SJSA1 (cell line): ENCODE results near the gene STK10. TPM values are rescaled to one million over a fixed set of nuclear protein-coding genes. Genes with fewer than 3 reads are reported as not detected.
A peak's percentile ranks its signal among the peaks of the same experiment; 100 is the strongest.
"Not testable (repeated sequence)": the region's sequence is repeated elsewhere in the genome, so short reads cannot be mapped to it uniquely, and the experiment has no call there.

ENCODE experiments used
- DNase-seq, 2 experiments: peaks; one replicate each; pipeline ENCODE4 v3.0.0-alpha.2; 2015 to 2020; ENCODE audit warnings: low spot score in 2 of 2, low read depth in 1 of 2
- H3K27ac ChIP-seq: fragments of 250-450 bp; sonication (Bioruptor Pico); 2 replicates; pipeline ENCODE4 v1.5.1; 2020; ENCODE audit warnings: mild to moderate bottlenecking, moderate library complexity
- H3K27me3 ChIP-seq: fragments of 250-450 bp; sonication (Bioruptor Pico); replicated peaks from 2 replicates; pipeline ENCODE4 v1.5.1; 2020; ENCODE audit warnings: mild to moderate bottlenecking, moderate library complexity
- H3K36me3 ChIP-seq: fragments of 250-450 bp; sonication (Bioruptor Pico); 2 replicates; pipeline ENCODE4 v1.5.1; 2020; ENCODE audit warnings: mild to moderate bottlenecking
- H3K4me1 ChIP-seq: fragments of 250-450 bp; sonication (Bioruptor Pico); replicated peaks from 2 replicates; pipeline ENCODE4 v1.6.1; 2021; ENCODE audit warnings: mild to moderate bottlenecking
- H3K4me3 ChIP-seq: fragments of 250-450 bp; sonication (Bioruptor Pico); 2 replicates; pipeline ENCODE4 v1.5.1; 2020; ENCODE audit warnings: mild to moderate bottlenecking
- H3K9me3 ChIP-seq: fragments of 250-450 bp; sonication (Bioruptor Pico); replicated peaks from 2 replicates; pipeline ENCODE4 v1.5.1; 2020; ENCODE audit warnings: mild to moderate bottlenecking
- total RNA-seq: library from RNA; depleted of rRNA; stranded (reverse); fragments of >200 nt; shearing (Covaris generic); gene quantifications from 2 replicates; pipeline ENCODE4 v1.2.3, GENCODE V29; 2014

Gene STK10
- total RNA-seq, 1 experiment from 2014 or later, result 45.9 TPM

DNA sequence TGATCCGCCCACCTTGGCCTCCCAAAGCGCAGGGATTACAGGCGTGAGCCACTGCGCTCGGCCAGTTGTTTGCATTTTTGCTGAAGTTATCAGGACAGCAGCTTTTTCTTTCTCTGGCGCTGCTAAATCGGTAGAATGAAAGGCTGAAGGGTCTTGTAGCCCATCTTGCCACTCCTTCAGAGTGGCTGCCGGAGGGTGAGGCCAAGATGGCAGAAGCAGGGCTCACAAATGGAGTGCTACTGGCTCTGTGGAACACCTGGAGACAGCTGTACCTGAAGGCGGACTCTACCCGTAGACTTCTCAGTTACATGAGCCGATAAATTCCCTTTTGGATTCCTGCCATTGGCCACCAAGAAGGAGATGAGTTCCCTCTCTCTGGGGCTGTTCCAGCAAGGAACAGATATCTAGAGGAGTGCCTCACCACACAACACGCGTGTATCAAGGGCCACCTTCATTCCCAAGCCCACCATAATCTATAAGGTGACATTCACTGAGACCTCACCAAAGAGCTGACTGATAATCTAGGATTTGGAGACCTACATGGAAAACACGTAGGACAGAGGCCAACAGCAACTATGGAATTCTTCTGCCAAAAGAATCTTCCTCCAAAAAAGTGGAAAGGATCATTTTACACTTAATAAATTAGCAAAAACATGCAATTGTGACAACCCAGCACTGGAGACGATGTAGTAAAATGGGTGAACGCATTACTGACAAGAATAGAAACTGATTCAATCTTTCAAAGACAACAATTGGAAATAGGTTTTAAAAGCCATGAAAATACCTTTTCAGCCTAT is 21.8 kb downstream of the STK10 start:
- Histone ChIP-seq H3K9me3 (no peaks in the 10 kb centered on the region), H3K27ac (no peak overlapping the region), H3K36me3 (peaks cover 35% of the 10 kb centered on the region), H3K4me3 (no peak overlapping the region), H3K27me3 (no peaks in the 10 kb centered on the region), H3K4me1 (peaks cover 5% of the 10 kb centered on the region; the same call in 1 of the 2 replicates)
- DNase-seq, result no peak

GRCh38 chr5:172165465-172165864 is 22.6 kb downstream of the STK10 start:
- H3K9me3 ChIP-seq, result no peaks in the 10 kb centered on the region
- peaks cover 31% of the 10 kb centered on the region for H3K36me3 ChIP-seq
- peaks cover 5% of the 10 kb centered on the region; the same call in 1 of the 2 replicates for H3K4me1 ChIP-seq
- H3K27me3 ChIP-seq, result no peaks in the 10 kb centered on the region
- DNase-seq, result no peak
- H3K4me3 ChIP-seq, result no peak overlapping the region
- H3K27ac ChIP-seq, result no peak overlapping the region

- DNase-seq, result no peak
- no peaks in the 10 kb centered on the region for H3K9me3 ChIP-seq
- H3K36me3 ChIP-seq, result peaks cover 28% of the 10 kb centered on the region
- H3K4me1 ChIP-seq, result peaks cover 5% of the 10 kb centered on the region; the same call in 1 of the 2 replicates
- no peak overlapping the region for H3K27ac ChIP-seq
- H3K27me3 ChIP-seq, result no peaks in the 10 kb centered on the region
- H3K4me3 ChIP-seq, result no peak overlapping the region
Observed at GRCh38 chr5:172164769-172165212, 23.2 kb downstream of the STK10 start.

DNA sequence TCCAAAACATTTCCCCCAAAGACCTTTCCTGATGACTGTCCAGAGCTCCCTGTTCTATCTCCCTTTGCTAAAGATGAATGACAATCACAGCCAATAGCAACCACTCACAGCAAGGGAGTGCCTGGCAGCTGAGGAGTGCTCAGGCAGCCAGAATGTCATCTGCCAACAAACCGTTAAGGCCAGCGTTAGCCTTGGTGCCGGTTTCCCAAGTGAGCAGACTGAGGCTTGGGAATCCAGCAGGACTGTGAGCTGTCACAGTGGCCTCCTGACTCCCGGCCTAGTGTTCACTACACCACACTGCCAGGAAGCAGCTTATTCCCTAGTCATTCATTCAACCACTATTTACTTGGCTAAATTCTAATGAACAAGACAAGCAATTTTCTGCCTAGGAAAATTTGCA is 24.7 kb downstream of the STK10 start:
- Histone ChIP-seq H3K4me1 (peaks cover 7% of the 10 kb centered on the region; the same call in 1 of the 2 replicates), H3K36me3 (peaks cover 27% of the 10 kb centered on the region), H3K27me3 (no peaks in the 10 kb centered on the region), H3K4me3 (no peak overlapping the region), H3K9me3 (no peaks in the 10 kb centered on the region), H3K27ac (no peak overlapping the region)
- DNase-seq, result no peak

- DNase-seq, result no peak
- no peaks in the 10 kb centered on the region for H3K9me3 ChIP-seq
- no peak overlapping the region for H3K4me3 ChIP-seq
- H3K27ac ChIP-seq, result no peak overlapping the region
- H3K4me1 ChIP-seq, result peaks cover 7% of the 10 kb centered on the region; the same call in 1 of the 2 replicates
- H3K36me3 ChIP-seq, result peaks cover 25% of the 10 kb centered on the region
- no peaks in the 10 kb centered on the region for H3K27me3 ChIP-seq
Observed at GRCh38 chr5:172162987-172163343, 25.1 kb downstream of the STK10 start.

GRCh38 chr5:172162323-172162986 is 25.6 kb downstream of the STK10 start:
- H3K4me1 ChIP-seq, result peaks cover 7% of the 10 kb centered on the region; the same call in 1 of the 2 replicates
- H3K4me3 ChIP-seq, result no peak overlapping the region
- no peak for DNase-seq
- peaks cover 29% of the 10 kb centered on the region for H3K36me3 ChIP-seq
- H3K27me3 ChIP-seq, result no peaks in the 10 kb centered on the region
- no peaks in the 10 kb centered on the region for H3K9me3 ChIP-seq
- H3K27ac ChIP-seq, result no peak overlapping the region

DNA sequence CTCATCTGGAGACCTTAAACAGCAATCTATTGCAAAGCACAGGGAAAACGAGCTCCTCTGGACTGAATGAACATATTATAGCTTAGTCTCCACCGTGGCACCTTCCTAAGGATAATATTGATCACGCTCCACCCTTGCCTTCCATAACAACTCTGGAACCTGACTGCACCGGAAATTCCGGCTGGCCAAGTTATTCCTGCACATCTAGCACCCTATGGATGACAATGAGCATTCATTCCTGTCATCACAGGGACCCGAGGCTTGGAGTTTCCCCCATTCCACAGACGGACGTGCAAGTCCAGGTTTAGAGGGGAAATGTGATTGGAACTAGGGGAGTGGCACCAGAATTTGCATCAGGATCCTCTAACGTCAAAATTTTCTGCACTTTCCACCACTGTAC is 27.5 kb downstream of the STK10 start:
- no peak overlapping the region for H3K4me3 ChIP-seq
- H3K27me3 ChIP-seq, result no peaks in the 10 kb centered on the region
- H3K9me3 ChIP-seq, result no peaks in the 10 kb centered on the region
- H3K36me3 ChIP-seq, result peaks cover 40% of the 10 kb centered on the region
- H3K27ac ChIP-seq, result no peak overlapping the region
- H3K4me1 ChIP-seq, result peaks cover 7% of the 10 kb centered on the region; the same call in 1 of the 2 replicates
- no peak for DNase-seq

DNA sequence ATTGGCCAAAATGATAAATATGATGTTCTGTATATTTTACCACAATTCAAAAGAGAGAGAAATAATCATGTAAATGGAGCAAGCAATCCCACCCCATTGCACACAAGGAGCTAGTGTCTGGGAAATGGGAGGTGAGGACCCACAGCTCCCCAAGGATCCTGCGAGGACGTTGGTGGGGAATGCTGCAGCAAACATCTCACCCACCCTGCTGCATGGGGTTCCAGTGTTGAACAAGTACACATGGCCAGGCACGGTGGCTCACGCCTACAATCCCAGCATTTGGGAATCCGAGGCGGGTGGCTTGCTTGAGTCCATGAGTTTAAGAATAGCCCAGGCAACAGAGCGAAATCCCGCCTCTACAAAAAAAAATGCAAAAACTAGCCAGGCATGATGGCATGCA is 29.0 kb downstream of the STK10 start:
- Histone ChIP-seq H3K36me3 (peaks cover 42% of the 10 kb centered on the region), H3K9me3 (no peaks in the 10 kb centered on the region), H3K27ac (no peak overlapping the region), H3K4me1 (peaks cover 7% of the 10 kb centered on the region; the same call in 1 of the 2 replicates), H3K27me3 (no peaks in the 10 kb centered on the region), H3K4me3 (no peak overlapping the region)
- DNase-seq, result no peak

DNA sequence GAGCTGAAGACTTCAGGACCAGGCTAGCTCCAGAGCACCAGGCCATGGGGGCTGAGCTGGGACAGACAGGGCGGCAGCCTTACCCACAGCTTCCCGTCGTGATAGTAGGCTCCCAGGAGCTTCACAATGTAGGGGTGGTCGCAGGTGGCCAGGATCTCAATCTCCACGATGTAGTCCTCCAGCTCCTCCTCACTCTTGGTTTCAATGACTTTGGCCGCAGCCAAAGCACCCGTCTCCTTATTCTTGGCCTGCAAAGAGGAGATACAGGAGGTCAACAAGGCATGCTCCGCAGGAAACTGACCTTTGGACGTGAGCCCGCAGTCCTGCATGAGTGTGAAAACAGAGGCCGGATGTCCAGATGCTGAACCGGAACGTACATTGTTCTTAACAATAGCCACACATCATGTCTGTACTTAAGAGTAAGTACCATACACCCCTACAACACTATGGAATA is 31.5 kb downstream of the STK10 start:
- H3K27ac ChIP-seq, result no peak overlapping the region
- no peak overlapping the region for H3K4me3 ChIP-seq
- no peaks in the 10 kb centered on the region for H3K27me3 ChIP-seq
- H3K36me3 ChIP-seq, result peaks cover 65% of the 10 kb centered on the region
- no peaks in the 10 kb centered on the region for H3K9me3 ChIP-seq
- no peak for DNase-seq
- 0 out of 2 replicates have a peak, but pooled peaks cover 3% of the 10 kb centered on the region for H3K4me1 ChIP-seq

DNA sequence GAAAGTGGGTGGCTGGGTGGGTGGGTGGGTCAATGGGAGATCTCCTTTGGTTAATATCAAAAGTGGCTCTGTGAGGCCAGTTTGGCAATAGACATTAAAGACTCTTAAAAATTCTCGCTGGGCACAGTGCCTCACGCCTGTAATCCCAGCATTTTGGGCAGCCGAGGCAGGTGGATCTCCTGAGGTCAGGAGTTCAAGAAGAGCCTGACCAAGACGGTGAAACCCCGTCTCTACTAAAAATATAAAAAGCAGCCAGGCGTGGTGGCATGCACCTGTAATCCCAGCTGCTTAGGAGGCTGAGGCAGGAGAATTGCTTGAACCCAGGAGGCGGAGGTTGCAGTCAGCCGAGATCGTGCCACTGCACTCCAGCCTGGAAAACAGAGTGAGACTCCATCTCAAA is 32.9 kb downstream of the STK10 start:
- not testable (repeated sequence) for H3K9me3 ChIP-seq, H3K27ac ChIP-seq, DNase-seq, H3K4me3 ChIP-seq, H3K27me3 ChIP-seq
- H3K4me1 ChIP-seq, result peaks cover 12% of the 10 kb centered on the region
- peaks cover 71% of the 10 kb centered on the region for H3K36me3 ChIP-seq

DNA sequence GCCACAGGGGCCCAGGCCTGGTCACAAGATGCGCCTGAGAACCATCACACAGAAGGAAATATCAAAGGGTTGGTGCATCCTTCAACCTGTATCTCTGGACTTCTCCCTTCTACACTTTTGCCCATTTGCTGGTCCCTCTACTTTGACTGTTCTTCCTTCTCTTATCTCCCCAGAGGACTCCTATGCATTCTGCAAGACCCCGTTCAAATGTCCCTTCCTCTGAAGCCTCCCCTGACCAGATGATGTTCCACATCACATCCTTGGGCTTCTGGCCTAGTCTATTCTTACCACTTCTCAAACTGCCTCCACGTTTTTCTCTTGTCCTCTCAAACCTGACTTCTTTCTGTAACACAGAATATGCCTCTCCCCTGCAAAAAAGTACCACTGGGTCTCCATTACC is 34.3 kb downstream of the STK10 start:
- H3K4me1 ChIP-seq, result peaks cover 25% of the 10 kb centered on the region
- peaks cover 76% of the 10 kb centered on the region for H3K36me3 ChIP-seq
- H3K9me3 ChIP-seq, result no peaks in the 10 kb centered on the region
- H3K4me3 ChIP-seq, result no peak overlapping the region
- no peak for DNase-seq
- H3K27ac ChIP-seq, result no peak overlapping the region
- H3K27me3 ChIP-seq, result no peaks in the 10 kb centered on the region

GRCh38 chr5:172151661-172152210 is 36.3 kb downstream of the STK10 start:
- Histone ChIP-seq H3K36me3 (peaks cover 80% of the 10 kb centered on the region), H3K9me3 (no peaks in the 10 kb centered on the region), H3K27me3 (no peaks in the 10 kb centered on the region), H3K27ac (no peak overlapping the region), H3K4me1 (peaks cover 34% of the 10 kb centered on the region), H3K4me3 (no peak overlapping the region)
- DNase-seq, result no peak

DNA sequence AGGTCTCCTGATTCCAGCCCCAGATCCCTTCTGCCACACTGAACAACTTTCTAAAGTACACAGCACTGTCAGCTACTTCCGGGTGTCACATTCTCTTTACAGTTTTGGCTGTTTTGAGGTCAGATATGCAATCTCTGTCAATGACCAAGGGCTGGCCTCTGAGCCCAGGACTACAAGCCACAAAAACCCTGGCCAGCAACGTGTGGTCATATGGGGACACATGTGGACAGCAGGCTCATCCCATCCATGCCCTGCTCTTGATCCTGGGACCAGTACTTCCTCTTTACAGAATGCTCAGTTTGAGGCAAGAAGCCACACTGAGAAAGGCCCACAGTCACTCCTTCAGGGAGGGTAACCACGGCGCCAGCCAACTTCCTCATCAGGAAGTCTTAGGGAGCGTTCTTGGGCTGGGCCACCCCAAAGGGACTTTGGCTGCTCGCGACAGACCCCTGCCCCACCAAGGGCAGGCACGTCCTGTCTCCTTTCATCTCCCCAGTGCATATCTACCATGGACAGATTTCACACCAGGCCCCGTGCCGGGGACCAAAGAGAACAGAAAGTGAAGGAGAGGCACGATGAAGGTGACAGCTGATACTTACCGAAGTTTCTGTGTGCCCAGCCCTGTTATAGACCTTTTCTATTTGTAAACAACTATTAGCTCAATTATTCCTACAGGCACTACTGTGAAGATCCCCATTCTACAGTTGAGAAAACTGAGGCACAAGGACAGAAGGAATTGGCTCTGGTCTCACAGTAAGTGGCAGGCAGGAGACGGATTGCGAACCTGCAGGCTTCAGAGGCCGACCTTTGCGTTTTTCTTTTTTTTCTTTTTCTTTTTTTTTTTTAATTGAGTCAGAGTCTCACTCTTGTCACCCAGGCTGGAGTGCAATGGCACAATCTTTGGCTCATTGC is 37.3 kb downstream of the STK10 start:
- peak overlapping the region; percentile 41 for H3K27ac ChIP-seq
- peaks cover 43% of the 10 kb centered on the region for H3K4me1 ChIP-seq
- no peak overlapping the region for H3K4me3 ChIP-seq
- no peaks in the 10 kb centered on the region for H3K9me3 ChIP-seq
- no peaks in the 10 kb centered on the region for H3K27me3 ChIP-seq
- peaks cover 78% of the 10 kb centered on the region for H3K36me3 ChIP-seq
- DNase-seq, result peak in 1 of 2 experiments; percentile 37
